HepG2 (cell line): ENCODE measurements around the gene GGTLC2. TPM values are rescaled to one million over a fixed set of nuclear protein-coding genes. Genes with fewer than 3 reads are reported as not detected.

Source experiments
- IRF9 ChIP-seq: sonication (generic); formaldehyde crosslinking; IDR thresholded peaks from 2 replicates; pipeline ENCODE4 v1.8.0; 2022; ENCODE audit warnings: missing genetic modification reagents, mild to moderate bottlenecking, borderline replicate concordance
- MEF2D ChIP-seq: sonication (generic); formaldehyde crosslinking; IDR thresholded peaks from 2 replicates; pipeline ENCODE4 v1.5.1; 2020; ENCODE audit warnings: mild to moderate bottlenecking, missing genetic modification reagents
- MLLT10 ChIP-seq: sonication (generic); formaldehyde crosslinking; IDR thresholded peaks from 2 replicates; pipeline ENCODE4 v1.4.0; 2020; ENCODE audit warnings: missing genetic modification reagents
- NR2F6 ChIP-seq, 2 experiments: IDR thresholded peaks; 2 replicates each; pipeline ENCODE4 v1.6.1; 2016; ENCODE audit warnings: antibody characterized with exemption in 1 of 2, mild to moderate bottlenecking in 1 of 2
- ZBTB1 ChIP-seq: sonication (generic); formaldehyde crosslinking; IDR thresholded peaks from 2 replicates; pipeline ENCODE4 v1.4.0; 2020; ENCODE audit warnings: missing genetic modification reagents, borderline replicate concordance
- ZFP62 ChIP-seq: sonication (generic); formaldehyde crosslinking; IDR thresholded peaks from 2 replicates; pipeline ENCODE4 v1.4.0; 2020; ENCODE audit warnings: missing genetic modification reagents
- ZNF382 ChIP-seq: sonication (generic); formaldehyde crosslinking; IDR thresholded peaks from 2 replicates; pipeline ENCODE4 v1.5.0; 2020; ENCODE audit warnings: missing genetic modification reagents, mild to moderate bottlenecking, borderline replicate concordance
- ZNF564 ChIP-seq: sonication (generic); formaldehyde crosslinking; IDR thresholded peaks from 2 replicates; pipeline ENCODE4 v1.8.1; 2023; ENCODE audit warnings: mild to moderate bottlenecking, missing genetic modification reagents
- polyA plus RNA-seq, 8 experiments: library from polyadenylated mRNA; depleted of rRNA in 3 of 8; stranded (reverse) in 7 of 8; unstranded in 1 of 8; fragments of >200 nt; fragmentation: Illumina TruSeq in 4 of 8; extraction: Trizol in 4 of 8; gene quantifications; 2 replicates each; pipeline versions ENCODE4 v1.2.1 to v1.2.3, GENCODE V29; 2011 to 2016; ENCODE audit warnings: low read depth in 4 of 8, missing spikeins in 1 of 8, mixed read lengths in 1 of 8; ENCODE audit not compliant: insufficient read depth in 1 of 8
- total RNA-seq, 5 experiments: library from RNA; depleted of rRNA; stranded (reverse); fragments of >200 nt; fragmentation: Illumina TruSeq; extraction: Trizol; gene quantifications; 2 replicates each; pipeline ENCODE4 v1.2.3, GENCODE V29; 2016; ENCODE audit warnings: low read depth in 1 of 5
- TF ChIP-seq, protein P1 (sequence below): sonication (generic); formaldehyde crosslinking; IDR thresholded peaks from 2 replicates; pipeline ENCODE4 v1.5.1; 2020; ENCODE audit warnings: mild to moderate bottlenecking, missing genetic modification reagents, borderline replicate concordance

The GGTLC2 gene
- total and polyA plus RNA-seq, 2 of the 13 experiments (the other 11 are each of a cell fraction or from before 2014, with no cell fraction given) = not detected

- TF ChIP-seq, protein P1, sequence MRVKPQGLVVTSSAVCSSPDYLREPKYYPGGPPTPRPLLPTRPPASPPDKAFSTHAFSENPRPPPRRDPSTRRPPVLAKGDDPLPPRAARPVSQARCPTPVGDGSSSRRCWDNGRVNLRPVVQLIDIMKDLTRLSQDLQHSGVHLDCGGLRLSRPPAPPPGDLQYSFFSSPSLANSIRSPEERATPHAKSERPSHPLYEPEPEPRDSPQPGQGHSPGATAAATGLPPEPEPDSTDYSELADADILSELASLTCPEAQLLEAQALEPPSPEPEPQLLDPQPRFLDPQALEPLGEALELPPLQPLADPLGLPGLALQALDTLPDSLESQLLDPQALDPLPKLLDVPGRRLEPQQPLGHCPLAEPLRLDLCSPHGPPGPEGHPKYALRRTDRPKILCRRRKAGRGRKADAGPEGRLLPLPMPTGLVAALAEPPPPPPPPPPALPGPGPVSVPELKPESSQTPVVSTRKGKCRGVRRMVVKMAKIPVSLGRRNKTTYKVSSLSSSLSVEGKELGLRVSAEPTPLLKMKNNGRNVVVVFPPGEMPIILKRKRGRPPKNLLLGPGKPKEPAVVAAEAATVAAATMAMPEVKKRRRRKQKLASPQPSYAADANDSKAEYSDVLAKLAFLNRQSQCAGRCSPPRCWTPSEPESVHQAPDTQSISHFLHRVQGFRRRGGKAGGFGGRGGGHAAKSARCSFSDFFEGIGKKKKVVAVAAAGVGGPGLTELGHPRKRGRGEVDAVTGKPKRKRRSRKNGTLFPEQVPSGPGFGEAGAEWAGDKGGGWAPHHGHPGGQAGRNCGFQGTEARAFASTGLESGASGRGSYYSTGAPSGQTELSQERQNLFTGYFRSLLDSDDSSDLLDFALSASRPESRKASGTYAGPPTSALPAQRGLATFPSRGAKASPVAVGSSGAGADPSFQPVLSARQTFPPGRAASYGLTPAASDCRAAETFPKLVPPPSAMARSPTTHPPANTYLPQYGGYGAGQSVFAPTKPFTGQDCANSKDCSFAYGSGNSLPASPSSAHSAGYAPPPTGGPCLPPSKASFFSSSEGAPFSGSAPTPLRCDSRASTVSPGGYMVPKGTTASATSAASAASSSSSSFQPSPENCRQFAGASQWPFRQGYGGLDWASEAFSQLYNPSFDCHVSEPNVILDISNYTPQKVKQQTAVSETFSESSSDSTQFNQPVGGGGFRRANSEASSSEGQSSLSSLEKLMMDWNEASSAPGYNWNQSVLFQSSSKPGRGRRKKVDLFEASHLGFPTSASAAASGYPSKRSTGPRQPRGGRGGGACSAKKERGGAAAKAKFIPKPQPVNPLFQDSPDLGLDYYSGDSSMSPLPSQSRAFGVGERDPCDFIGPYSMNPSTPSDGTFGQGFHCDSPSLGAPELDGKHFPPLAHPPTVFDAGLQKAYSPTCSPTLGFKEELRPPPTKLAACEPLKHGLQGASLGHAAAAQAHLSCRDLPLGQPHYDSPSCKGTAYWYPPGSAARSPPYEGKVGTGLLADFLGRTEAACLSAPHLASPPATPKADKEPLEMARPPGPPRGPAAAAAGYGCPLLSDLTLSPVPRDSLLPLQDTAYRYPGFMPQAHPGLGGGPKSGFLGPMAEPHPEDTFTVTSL (CRISPR knock-in tag) = no peak
- TF ChIP-seq IRF9 (CRISPR knock-in tag) (no peak), MEF2D (CRISPR knock-in tag) (no peak), NR2F6 (IDR thresholded peaks at IDR 0.05) (no peak), NR2F6 (CRISPR knock-in tag; IDR thresholded peaks at IDR 0.05) (no peak), ZBTB1 (no peak), ZNF382 (no peak), ZNF564 (CRISPR knock-in tag) (no peak), MLLT10 (no peak), ZFP62 (CRISPR knock-in tag) (no peak)
Measured at GRCh38 chr22:22657712-22658111, 13.3 kb downstream of the GGTLC2 start (continued).
